SK-N-SH treated with all-trans-retinoic acid at 6 μM for 48 hours (cell line): ENCODE measurements around the gene PITRM1.
A peak's percentile ranks its signal among the peaks of the same experiment; 100 is the strongest.

Experiments
- ATAC-seq: fragments of 200-7000 bp; cut with Tn5 transposase; 3 replicates; pipeline ENCODE4 v1.9.1; 2020; ENCODE audit warnings: mild to moderate bottlenecking, moderate library complexity
- ARNTL ChIP-seq: fragments of 450-650 bp; formaldehyde crosslinking; IDR thresholded peaks from 2 replicates; pipeline ENCODE4 v1.5.0; 2020; ENCODE audit warnings: low read depth, mild to moderate bottlenecking, moderate library complexity, borderline replicate concordance
- CSDC2 ChIP-seq: fragments of 250-450 bp; sonication (Bioruptor Pico); IDR thresholded peaks from 2 replicates; pipeline ENCODE4 v1.5.0; 2020; ENCODE audit warnings: mild to moderate bottlenecking, moderate library complexity
- ESRRG ChIP-seq: fragments of 250-450 bp; sonication (Bioruptor Pico); IDR thresholded peaks from 2 replicates; pipeline ENCODE4 v1.6.1; 2021; ENCODE audit warnings: mild to moderate bottlenecking
- GLIS3 ChIP-seq: fragments of 250-450 bp; sonication (Bioruptor Pico); IDR thresholded peaks from 2 replicates; pipeline ENCODE4 v1.5.0; 2020; ENCODE audit warnings: mild to moderate bottlenecking, moderate library complexity
- ISL1 ChIP-seq: fragments of 250-450 bp; sonication (Bioruptor Pico); IDR thresholded peaks from 2 replicates; pipeline ENCODE4 v2.1.2; 2022; ENCODE audit warnings: mild to moderate bottlenecking, moderate library complexity
- RARB ChIP-seq: fragments of 250-450 bp; sonication (Bioruptor Pico); IDR thresholded peaks from 2 replicates; pipeline ENCODE4 v1.8.0; 2021; ENCODE audit warnings: mild to moderate bottlenecking, moderate library complexity
- SNAI2 ChIP-seq: fragments of 250-450 bp; sonication (Bioruptor Pico); IDR thresholded peaks from 2 replicates; pipeline ENCODE4 v1.5.0; 2020; ENCODE audit warnings: mild to moderate bottlenecking, moderate library complexity
- TCF4 ChIP-seq: fragments of 250-450 bp; sonication (Bioruptor Pico); IDR thresholded peaks from 2 replicates; pipeline ENCODE4 v1.8.0; 2021; ENCODE audit warnings: mild to moderate bottlenecking, moderate library complexity, borderline replicate concordance
- TOX ChIP-seq: fragments of 250-450 bp; sonication (Bioruptor Pico); IDR thresholded peaks from 2 replicates; pipeline ENCODE4 v1.8.0; 2021; ENCODE audit warnings: mild to moderate bottlenecking, moderate library complexity, borderline replicate concordance
- ZFP3 ChIP-seq: fragments of 250-450 bp; sonication (Bioruptor Pico); IDR thresholded peaks from 2 replicates; pipeline ENCODE4 v1.5.0; 2020; ENCODE audit warnings: mild to moderate bottlenecking, moderate library complexity
- ZNF565 ChIP-seq: fragments of 450-650 bp; formaldehyde crosslinking; conservative IDR thresholded peaks from 2 replicates; pipeline ENCODE4 v1.5.0; 2020; ENCODE audit warnings: low read depth, mild to moderate bottlenecking, moderate library complexity
- ZNF70 ChIP-seq: fragments of 450-650 bp; formaldehyde crosslinking; IDR thresholded peaks from 2 replicates; pipeline ENCODE4 v1.5.0; 2020; ENCODE audit warnings: mild to moderate bottlenecking, moderate library complexity
- ZNF8 ChIP-seq: fragments of 450-650 bp; formaldehyde crosslinking; IDR thresholded peaks from 2 replicates; pipeline ENCODE4 v1.5.0; 2020; ENCODE audit warnings: mild to moderate bottlenecking, moderate library complexity
- TF ChIP-seq, protein P1 (sequence below): fragments of 250-450 bp; sonication (Bioruptor Pico); IDR thresholded peaks from 2 replicates; pipeline ENCODE4 v1.8.0; 2020; ENCODE audit warnings: mild to moderate bottlenecking, moderate library complexity, borderline replicate concordance
- TF ChIP-seq, protein P2 (sequence below): fragments of 250-450 bp; sonication (Bioruptor Pico); IDR thresholded peaks from 2 replicates; pipeline ENCODE4 v1.5.1; 2020; ENCODE audit warnings: low read depth, mild to moderate bottlenecking, moderate library complexity
- TF ChIP-seq, protein P3 (sequence below): fragments of 250-450 bp; sonication (Bioruptor Pico); IDR thresholded peaks from 2 replicates; pipeline ENCODE4 v1.5.1; 2021; ENCODE audit warnings: mild to moderate bottlenecking, moderate library complexity
- TF ChIP-seq, protein P4 (sequence below): fragments of 250-450 bp; sonication (Bioruptor Pico); IDR thresholded peaks from 2 replicates; pipeline ENCODE4 v1.5.0; 2020; ENCODE audit warnings: mild to moderate bottlenecking, moderate library complexity

The PITRM1 gene

DNA sequence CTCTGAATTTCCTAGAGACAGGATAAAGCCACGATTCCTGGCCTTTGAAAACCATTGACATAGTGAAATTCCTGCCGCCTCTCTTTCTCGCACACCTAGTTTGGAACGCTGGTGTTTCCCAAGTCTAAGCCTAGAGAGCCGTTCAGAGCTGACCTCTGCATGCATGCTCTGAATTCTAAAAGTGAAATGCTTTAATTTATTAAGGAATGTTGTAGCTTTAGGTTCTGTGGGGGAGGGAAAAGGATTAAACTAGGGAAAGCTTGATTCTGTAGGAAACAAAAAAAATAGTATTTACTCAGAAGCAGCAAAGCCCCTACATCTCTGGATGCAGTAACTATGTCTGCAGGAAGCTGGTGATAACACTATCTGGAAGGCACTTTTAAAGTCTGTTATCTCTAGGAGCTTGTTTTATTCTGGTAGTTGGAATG lies 78.0 kb downstream of the PITRM1 start (continued):
- TF ChIP-seq, protein P1, sequence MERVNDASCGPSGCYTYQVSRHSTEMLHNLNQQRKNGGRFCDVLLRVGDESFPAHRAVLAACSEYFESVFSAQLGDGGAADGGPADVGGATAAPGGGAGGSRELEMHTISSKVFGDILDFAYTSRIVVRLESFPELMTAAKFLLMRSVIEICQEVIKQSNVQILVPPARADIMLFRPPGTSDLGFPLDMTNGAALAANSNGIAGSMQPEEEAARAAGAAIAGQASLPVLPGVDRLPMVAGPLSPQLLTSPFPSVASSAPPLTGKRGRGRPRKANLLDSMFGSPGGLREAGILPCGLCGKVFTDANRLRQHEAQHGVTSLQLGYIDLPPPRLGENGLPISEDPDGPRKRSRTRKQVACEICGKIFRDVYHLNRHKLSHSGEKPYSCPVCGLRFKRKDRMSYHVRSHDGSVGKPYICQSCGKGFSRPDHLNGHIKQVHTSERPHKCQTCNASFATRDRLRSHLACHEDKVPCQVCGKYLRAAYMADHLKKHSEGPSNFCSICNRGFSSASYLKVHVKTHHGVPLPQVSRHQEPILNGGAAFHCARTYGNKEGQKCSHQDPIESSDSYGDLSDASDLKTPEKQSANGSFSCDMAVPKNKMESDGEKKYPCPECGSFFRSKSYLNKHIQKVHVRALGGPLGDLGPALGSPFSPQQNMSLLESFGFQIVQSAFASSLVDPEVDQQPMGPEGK (CRISPR knock-in tag), result no peak
- TF ChIP-seq, all 23 proteins: peak for 0

DNA sequence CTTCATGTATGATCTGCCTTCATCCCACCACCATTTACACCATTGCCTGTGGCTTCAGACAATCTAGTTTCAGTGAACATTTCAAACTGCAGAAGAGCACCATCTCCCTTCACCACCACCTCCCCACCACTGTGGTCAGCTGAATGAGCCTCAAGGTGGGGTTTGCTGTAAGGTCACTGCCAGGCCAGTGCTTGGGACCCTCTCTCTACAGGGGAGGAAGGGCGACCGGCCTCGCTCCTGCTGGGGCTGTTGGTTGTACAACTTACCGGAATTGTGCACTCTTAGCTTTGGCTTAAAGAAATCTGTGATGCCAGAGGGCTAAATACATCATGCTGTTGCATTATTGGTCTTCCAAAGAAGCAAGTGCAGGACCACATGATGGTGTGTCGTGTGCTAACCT lies 78.6 kb downstream of the PITRM1 start:
- no peak for ATAC-seq

DNA sequence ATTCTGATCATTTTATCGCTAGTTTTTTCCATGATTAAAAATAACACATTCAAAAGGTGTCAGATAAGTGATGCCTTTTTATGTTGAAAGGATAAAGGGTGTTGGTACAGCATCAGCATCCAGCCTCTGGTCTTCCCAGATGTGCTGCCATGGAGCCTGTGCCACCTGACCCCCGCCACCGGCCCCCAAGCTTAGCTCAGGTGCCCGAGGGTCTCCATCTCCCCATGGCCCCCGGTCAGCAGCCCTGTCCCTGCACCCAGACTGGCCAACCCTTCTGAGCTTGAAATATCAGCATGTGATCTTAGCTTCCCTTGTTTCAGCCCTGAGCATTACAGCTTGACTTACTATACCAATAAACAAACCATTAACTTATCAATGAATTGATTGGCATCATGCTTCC lies 80.7 kb downstream of the PITRM1 start:
- no peak for ATAC-seq
- TF ChIP-seq, protein P2, sequence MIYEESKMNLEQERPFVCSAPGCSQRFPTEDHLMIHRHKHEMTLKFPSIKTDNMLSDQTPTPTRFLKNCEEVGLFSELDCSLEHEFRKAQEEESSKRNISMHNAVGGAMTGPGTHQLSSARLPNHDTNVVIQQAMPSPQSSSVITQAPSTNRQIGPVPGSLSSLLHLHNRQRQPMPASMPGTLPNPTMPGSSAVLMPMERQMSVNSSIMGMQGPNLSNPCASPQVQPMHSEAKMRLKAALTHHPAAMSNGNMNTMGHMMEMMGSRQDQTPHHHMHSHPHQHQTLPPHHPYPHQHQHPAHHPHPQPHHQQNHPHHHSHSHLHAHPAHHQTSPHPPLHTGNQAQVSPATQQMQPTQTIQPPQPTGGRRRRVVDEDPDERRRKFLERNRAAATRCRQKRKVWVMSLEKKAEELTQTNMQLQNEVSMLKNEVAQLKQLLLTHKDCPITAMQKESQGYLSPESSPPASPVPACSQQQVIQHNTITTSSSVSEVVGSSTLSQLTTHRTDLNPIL (CRISPR knock-in tag), result no peak
- TF ChIP-seq, protein P1 (CRISPR knock-in tag), result no peak
- TF ChIP-seq, protein P3, sequence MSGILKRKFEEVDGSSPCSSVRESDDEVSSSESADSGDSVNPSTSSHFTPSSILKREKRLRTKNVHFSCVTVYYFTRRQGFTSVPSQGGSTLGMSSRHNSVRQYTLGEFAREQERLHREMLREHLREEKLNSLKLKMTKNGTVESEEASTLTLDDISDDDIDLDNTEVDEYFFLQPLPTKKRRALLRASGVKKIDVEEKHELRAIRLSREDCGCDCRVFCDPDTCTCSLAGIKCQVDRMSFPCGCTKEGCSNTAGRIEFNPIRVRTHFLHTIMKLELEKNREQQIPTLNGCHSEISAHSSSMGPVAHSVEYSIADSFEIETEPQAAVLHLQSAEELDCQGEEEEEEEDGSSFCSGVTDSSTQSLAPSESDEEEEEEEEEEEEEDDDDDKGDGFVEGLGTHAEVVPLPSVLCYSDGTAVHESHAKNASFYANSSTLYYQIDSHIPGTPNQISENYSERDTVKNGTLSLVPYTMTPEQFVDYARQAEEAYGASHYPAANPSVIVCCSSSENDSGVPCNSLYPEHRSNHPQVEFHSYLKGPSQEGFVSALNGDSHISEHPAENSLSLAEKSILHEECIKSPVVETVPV, result no peak
- TF ChIP-seq ZNF70 (CRISPR knock-in tag), result no peak
- no peak for TF ChIP-seq ARNTL
- TF ChIP-seq ESRRG (CRISPR knock-in tag), result no peak
- TF ChIP-seq GLIS3, result no peak
- no peak for TF ChIP-seq TCF4 (CRISPR knock-in tag)

More for the DNA sequence above, 78.6 kb downstream of the PITRM1 start:
- no peak for TF ChIP-seq ZNF8 (CRISPR knock-in tag)
- no peak for TF ChIP-seq CSDC2 (CRISPR knock-in tag)
- TF ChIP-seq ZNF565 (CRISPR knock-in tag), result no peak
- TF ChIP-seq, protein P4, sequence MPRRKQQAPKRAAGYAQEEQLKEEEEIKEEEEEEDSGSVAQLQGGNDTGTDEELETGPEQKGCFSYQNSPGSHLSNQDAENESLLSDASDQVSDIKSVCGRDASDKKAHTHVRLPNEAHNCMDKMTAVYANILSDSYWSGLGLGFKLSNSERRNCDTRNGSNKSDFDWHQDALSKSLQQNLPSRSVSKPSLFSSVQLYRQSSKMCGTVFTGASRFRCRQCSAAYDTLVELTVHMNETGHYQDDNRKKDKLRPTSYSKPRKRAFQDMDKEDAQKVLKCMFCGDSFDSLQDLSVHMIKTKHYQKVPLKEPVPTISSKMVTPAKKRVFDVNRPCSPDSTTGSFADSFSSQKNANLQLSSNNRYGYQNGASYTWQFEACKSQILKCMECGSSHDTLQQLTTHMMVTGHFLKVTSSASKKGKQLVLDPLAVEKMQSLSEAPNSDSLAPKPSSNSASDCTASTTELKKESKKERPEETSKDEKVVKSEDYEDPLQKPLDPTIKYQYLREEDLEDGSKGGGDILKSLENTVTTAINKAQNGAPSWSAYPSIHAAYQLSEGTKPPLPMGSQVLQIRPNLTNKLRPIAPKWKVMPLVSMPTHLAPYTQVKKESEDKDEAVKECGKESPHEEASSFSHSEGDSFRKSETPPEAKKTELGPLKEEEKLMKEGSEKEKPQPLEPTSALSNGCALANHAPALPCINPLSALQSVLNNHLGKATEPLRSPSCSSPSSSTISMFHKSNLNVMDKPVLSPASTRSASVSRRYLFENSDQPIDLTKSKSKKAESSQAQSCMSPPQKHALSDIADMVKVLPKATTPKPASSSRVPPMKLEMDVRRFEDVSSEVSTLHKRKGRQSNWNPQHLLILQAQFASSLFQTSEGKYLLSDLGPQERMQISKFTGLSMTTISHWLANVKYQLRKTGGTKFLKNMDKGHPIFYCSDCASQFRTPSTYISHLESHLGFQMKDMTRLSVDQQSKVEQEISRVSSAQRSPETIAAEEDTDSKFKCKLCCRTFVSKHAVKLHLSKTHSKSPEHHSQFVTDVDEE, result no peak
- TF ChIP-seq TOX, result no peak
- no peak for TF ChIP-seq RARB (CRISPR knock-in tag)
- no peak for TF ChIP-seq ZFP3 (CRISPR knock-in tag)
- TF ChIP-seq ESRRG (CRISPR knock-in tag), result no peak
- TF ChIP-seq ISL1 (CRISPR knock-in tag), result no peak
- TF ChIP-seq SNAI2, result no peak
- TF ChIP-seq, all 23 proteins: peak for 0

DNA sequence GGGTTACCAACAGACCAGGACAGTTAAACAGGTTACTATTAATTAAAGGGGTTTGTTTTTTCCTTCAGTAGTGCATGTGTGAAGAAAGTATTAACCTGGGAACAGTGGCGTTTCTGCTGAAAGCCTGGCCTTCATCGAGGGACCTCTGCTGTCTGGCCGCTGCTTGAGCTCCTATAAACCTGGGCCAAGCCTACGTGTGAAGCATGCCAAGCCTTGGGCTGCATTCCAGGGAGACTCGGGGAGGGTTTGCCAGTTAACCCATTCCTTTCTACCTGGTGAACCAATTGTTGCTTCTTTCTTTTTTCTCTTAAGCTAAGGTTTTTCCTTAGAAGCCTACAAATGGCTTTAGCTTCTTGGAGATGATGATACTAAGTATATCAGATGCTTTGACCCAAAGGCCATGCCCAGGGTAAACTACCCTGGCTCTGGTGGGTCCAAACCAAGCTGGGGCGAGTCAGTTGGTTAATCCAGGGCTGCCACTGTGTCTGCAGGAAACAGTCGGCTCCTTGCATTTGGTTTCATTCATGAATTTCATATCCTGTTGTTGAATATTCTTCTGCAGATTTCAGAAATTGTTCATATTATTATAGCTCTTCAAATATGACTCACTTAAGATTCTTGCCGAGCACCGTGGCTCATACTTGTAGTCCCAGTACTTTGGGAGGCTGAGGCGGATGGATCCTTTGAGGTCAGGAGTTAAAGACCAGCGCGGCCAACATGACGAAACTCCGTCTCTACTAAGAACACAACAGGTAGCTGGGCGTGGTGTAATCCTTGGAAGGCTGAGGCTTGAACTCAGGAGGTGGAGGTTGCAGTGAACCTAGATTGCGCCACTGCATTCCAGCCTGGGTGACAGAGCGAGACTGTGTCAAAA lies 81.4 kb downstream of the PITRM1 start:
- peak; percentile 46 for ATAC-seq
- TF ChIP-seq ZFP3 (CRISPR knock-in tag) (peak; percentile 92), ZNF565 (CRISPR knock-in tag) (no peak), CSDC2 (CRISPR knock-in tag) (0 out of 2 replicates have a peak, but pooled peaks have one; percentile 33)
